Measurements from ENCODE around the gene DOK1. TPM values are rescaled to one million over a fixed set of nuclear protein-coding genes. Genes with fewer than 3 reads are reported as not detected.

The DOK1 gene
- total RNA-seq, 1 experiment from 2014 or later = 25.1 TPM

GRCh38 chr2:74597410-74597809 is 42.9 kb downstream of the DOK1 start:
- DNase-seq (ENCODE audit: low read depth) = no peak

- DNase-seq (ENCODE audit: low read depth) = no peak
Measured at GRCh38 chr2:74599676-74600075, 45.2 kb downstream of the DOK1 start.

GRCh38 chr2:74602586-74603281 is 48.2 kb downstream of the DOK1 start:
- peak; percentile 51 for DNase-seq (ENCODE audit: low read depth)

DNA sequence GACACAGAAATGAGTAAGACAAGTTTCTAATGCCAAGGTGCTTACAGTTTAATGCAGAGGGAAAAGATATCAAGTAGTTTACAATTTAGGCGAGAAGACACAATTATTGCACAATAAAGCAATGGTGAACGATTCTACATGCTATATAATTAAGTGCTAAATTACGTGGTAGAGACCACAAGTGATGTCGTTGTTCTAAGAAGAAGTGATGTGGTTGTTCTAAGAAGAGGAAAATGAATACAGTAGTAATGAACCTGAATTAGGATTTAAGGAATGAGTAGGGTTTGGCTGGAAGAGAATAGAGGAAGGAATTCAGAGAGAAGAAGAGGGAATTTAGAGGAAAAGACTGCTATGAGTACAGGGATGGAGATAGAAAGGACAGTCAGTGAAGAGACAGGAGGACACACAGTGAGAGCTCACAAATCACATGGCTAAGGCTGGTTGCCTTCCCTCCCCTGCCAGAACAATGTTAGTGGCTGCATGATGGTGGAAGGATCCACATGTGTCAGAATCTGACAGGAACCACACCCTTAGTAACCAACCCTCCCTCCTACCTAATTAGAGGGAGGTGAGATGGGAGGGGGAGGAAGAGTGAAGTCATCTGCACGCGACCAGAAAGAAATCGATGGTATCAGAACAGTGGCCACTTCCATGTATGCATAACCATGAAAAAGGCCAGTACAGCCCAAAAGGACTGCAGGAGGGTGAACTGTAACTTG is 48.9 kb downstream of the DOK1 start:
- no peak for DNase-seq (ENCODE audit: low read depth)

DNA sequence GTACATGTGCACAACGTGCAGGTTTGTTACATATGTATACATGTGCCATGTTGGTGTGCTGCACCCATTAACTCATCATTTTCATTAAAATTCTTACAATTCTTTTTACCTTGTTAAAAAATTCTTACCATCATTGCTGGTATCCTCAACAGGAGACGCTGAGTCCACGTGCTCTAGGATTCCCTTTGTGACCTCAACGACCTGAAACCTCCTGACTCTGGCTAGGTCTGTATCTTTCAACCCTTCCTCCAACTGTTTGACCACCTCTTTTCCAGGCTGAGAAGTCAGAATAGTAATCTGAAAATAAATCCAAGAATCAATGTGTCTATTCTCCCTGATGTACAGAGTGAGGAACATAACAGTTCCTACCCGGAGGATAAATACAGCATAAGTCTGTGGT is 52.4 kb downstream of the DOK1 start:
- DNase-seq (ENCODE audit: low read depth) = no peak

Other genes starting within 250 kb of the DOK1 start
- gene SLC4A5, start 211.3 kb upstream of the DOK1 start, total RNA-seq (2014; rRNA removed) = 0.11 TPM in 1 of 2 replicates, not detected in the other
- 117 and 126 TPM in 2 replicates for gene DCTN1, start 174.4 kb upstream of the DOK1 start, total RNA-seq (2014; rRNA removed)
- gene C2orf81, start 133.1 kb upstream of the DOK1 start, total RNA-seq (2014; rRNA removed) = 0.63 and 1.5 TPM in 2 replicates
- gene WDR54, start 133.0 kb upstream of the DOK1 start, total RNA-seq (2014; rRNA removed) = 40.0 and 55.8 TPM in 2 replicates
- 36.2 and 51.4 TPM in 2 replicates for gene RTKN, start 112.8 kb upstream of the DOK1 start, total RNA-seq (2014; rRNA removed)
- gene INO80B, start 99.6 kb upstream of the DOK1 start, total RNA-seq (2014; rRNA removed) = 5.6 and 23.2 TPM in 2 replicates
- 58.6 and 65.4 TPM in 2 replicates for gene WBP1, start 96.3 kb upstream of the DOK1 start, total RNA-seq (2014; rRNA removed)
- 40.8 and 41.6 TPM in 2 replicates for gene MOGS, start 89.3 kb upstream of the DOK1 start, total RNA-seq (2014; rRNA removed)
- gene MRPL53, start 82.0 kb upstream of the DOK1 start, total RNA-seq (2014; rRNA removed) = 23.7 and 26.7 TPM in 2 replicates
- gene CCDC142, start 71.7 kb upstream of the DOK1 start, total RNA-seq (2014; rRNA removed) = 13.1 and 13.7 TPM in 2 replicates
- 22.4 and 24.2 TPM in 2 replicates for gene TTC31, start 71.6 kb upstream of the DOK1 start, total RNA-seq (2014; rRNA removed)
- 1.2 and 1.6 TPM in 2 replicates for gene LBX2, start 55.1 kb upstream of the DOK1 start, total RNA-seq (2014; rRNA removed)
- gene PCGF1, start 47.0 kb upstream of the DOK1 start, total RNA-seq (2014; rRNA removed) = 29.4 and 29.6 TPM in 2 replicates
- gene TLX2, start 40.3 kb upstream of the DOK1 start, total RNA-seq (2014; rRNA removed) = 0.46 and 1.1 TPM in 2 replicates
- not detected in 2 replicates for gene DQX1, start 28.5 kb upstream of the DOK1 start, total RNA-seq (2014; rRNA removed)
- gene AUP1, start 25.0 kb upstream of the DOK1 start, total RNA-seq (2014; rRNA removed) = 140 TPM in 2 replicates
- 40.9 and 43.2 TPM in 2 replicates for gene HTRA2, start 24.8 kb upstream of the DOK1 start, total RNA-seq (2014; rRNA removed)
- 9.9 and 11.7 TPM in 2 replicates for gene LOXL3, start 778 bp upstream of the DOK1 start, total RNA-seq (2014; rRNA removed)
- 0.06 TPM in 1 of 2 replicates, not detected in the other for gene M1AP, start 93.6 kb downstream of the DOK1 start, total RNA-seq (2014; rRNA removed)
- 8.8 and 11.3 TPM in 2 replicates for gene SEMA4F, start 99.5 kb downstream of the DOK1 start, total RNA-seq (2014; rRNA removed)

Data from LHCN-M2 (cell line).